HG03108 (cell line): ENCODE measurements around the gene PMEPA1.

ENCODE experiments used
- ATAC-seq: cut with Tn5 transposase; IDR thresholded peaks from one replicate; pipeline ENCODE4 v1.9.1; 2021; ENCODE audit warnings: moderate library complexity; ENCODE audit not compliant: unreplicated experiment

The PMEPA1 gene

GRCh38 chr20:57627339-57627738 lies 82.5 kb downstream of the PMEPA1 start:
- ATAC-seq = no peak

GRCh38 chr20:57625978-57626377 lies 83.8 kb downstream of the PMEPA1 start:
- ATAC-seq = no peak

- no peak for ATAC-seq
Observed at GRCh38 chr20:57625181-57625958, 84.4 kb downstream of the PMEPA1 start.

GRCh38 chr20:57624124-57624523 lies 85.7 kb downstream of the PMEPA1 start:
- ATAC-seq = no peak

- no peak for ATAC-seq
Observed at GRCh38 chr20:57622579-57623381, 87.0 kb downstream of the PMEPA1 start.

- ATAC-seq = no peak
Observed at GRCh38 chr20:57622201-57622570, 87.6 kb downstream of the PMEPA1 start.

GRCh38 chr20:57621421-57622200 lies 88.2 kb downstream of the PMEPA1 start:
- ATAC-seq = no peak

- ATAC-seq = no peak
Observed at GRCh38 chr20:57620999-57621398, 88.8 kb downstream of the PMEPA1 start.

- peak; percentile 49 for ATAC-seq
Observed at GRCh38 chr20:57620274-57620990, 89.4 kb downstream of the PMEPA1 start, which contains the start of gene ZBP1. TSS of gene ZBP1 (minus strand) at chr20:57620426. CDS start at chr20:57620295, 131 bp downstream.

- peak; percentile 54 for ATAC-seq
Observed at GRCh38 chr20:57619051-57619831, 90.6 kb downstream of the PMEPA1 start.

GRCh38 chr20:57618764-57619050 lies 91.1 kb downstream of the PMEPA1 start:
- no peak for ATAC-seq

- ATAC-seq = no peak
Observed at GRCh38 chr20:57618091-57618763, 91.6 kb downstream of the PMEPA1 start.

- no peak for ATAC-seq
Observed at GRCh38 chr20:57617079-57617795, 92.6 kb downstream of the PMEPA1 start.

GRCh38 chr20:57616143-57616951 lies 93.5 kb downstream of the PMEPA1 start:
- ATAC-seq = no peak

GRCh38 chr20:57615445-57615811 lies 94.4 kb downstream of the PMEPA1 start:
- ATAC-seq = no peak

GRCh38 chr20:57614490-57615444 lies 95.0 kb downstream of the PMEPA1 start:
- no peak for ATAC-seq

- ATAC-seq = no peak
Observed at GRCh38 chr20:57613481-57613921, 96.3 kb downstream of the PMEPA1 start.
